Activated effector memory CD4-positive, alpha-beta T cell treated with anti-CD3 and anti-CD28 coated beads, Interleukin-2, amount 50 U/mL, for 16 hours (primary cell): Measurements from ENCODE around the gene ATP1A2.

Experiments
- DNase-seq: peaks from one replicate; pipeline ENCODE4 v3.0.0-alpha.2; 2020

Gene ATP1A2

DNA sequence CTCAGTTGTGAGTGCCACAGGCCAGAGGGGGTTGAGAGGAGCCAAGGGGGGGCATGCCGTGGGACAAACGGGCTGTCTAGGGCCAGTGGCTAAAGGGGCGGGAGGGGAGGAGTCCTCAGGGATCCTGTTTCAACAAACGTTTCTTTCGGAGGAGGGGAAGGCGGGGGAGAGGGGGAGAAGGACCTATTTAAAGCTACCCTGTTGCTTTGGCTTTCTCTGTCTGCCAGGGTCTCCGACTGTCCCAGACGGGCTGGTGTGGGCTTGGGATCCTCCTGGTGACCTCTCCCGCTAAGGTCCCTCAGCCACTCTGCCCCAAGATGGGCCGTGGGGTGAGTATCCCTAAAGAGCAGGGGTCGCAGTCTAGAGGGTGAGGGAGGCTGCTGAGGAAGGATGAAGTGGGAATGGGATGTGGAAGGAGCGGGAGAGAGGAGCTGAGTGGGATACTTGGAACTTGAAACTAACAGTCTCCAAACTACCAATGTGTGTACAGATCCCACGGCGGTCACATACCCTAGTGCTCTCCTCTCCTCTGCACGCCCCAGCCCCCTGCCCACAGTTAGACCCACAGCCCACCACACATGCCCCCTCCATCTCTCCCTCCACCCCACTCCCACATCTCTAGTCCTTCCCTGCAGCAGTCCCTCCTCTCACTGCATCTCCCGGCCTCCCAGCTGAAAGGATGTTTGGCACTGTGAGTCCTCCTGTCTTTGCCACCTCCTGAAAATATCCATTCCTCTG lies at the start of gene ATP1A2:
Gene ATP1A2 (plus strand): TSS at position 215 of the 738 bp plus-strand sequence. CDS start 103 bp downstream, at position 318.
- DNase-seq = no peak

- DNase-seq = no peak
Observed at GRCh38 chr1:160066829-160067745, 48.5 kb upstream of the ATP1A2 start.

DNA sequence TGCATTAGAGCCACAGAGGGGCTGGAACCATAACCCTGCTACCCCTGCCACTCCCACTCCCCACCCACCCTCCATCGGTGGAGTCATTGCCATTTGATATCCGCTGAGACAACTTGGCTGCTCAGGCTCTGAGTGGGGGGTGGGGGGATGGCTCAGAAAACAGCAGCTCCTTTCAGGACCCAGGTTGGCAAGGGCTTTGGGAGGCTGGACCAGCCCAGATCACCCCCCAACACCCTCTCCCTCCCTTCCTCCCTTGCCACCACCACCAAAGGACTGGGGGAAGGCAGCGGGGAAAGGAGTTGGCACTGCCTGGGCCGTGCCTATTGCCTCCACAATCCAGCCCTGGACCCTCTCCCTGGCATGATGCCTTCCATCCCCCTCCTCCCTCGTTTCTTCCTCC lies 47.3 kb upstream of the ATP1A2 start:
- no peak for DNase-seq

DNA sequence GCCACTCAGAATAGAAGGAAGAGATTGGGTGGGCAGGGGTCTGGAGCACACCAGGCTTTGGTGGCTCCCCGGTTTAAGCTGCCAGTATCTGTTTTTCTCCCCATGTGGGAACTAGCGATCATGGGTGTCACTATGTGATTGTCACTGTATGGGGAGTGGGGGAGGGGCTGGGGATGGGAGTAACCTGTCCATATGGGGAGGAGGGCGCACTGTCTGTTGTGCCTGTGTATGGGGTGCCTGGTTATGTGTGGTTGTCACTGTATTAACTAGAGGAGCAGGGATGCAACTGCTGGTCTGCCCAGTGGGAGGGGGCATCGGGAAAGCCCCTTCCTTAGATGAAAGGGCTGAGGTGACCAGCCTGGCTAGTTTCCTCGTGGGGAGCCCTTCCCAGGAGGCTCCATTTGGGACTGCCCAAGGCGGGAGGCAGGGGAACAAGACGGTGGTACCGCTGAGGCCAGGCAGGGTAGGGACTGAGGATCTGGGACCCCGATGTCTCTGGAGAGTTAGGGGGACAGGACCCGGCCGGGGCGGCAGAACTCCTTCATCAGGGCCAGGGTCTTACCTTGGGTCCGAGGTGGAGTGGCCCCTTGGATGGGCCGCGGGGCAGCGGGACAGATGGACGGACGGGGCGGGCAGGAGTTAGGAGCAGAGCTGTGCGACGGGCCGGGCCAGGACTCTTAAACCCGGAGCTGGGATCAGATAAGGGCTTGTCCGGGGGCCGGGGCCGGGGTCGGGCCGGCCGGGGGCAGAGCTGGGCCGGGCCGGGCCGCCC lies 45.9 kb upstream of the ATP1A2 start, which contains the start of gene KCNJ10:
Gene KCNJ10 (minus strand): TSS at position 701 of the 772 bp plus-strand sequence. CDS start 27,628 bp downstream, outside the sequence.
- no peak for DNase-seq

GRCh38 chr1:160070243-160071163 lies 45.1 kb upstream of the ATP1A2 start:
- DNase-seq = peak; percentile 81

GRCh38 chr1:160071289-160071688 lies 44.3 kb upstream of the ATP1A2 start:
- no peak for DNase-seq

DNA sequence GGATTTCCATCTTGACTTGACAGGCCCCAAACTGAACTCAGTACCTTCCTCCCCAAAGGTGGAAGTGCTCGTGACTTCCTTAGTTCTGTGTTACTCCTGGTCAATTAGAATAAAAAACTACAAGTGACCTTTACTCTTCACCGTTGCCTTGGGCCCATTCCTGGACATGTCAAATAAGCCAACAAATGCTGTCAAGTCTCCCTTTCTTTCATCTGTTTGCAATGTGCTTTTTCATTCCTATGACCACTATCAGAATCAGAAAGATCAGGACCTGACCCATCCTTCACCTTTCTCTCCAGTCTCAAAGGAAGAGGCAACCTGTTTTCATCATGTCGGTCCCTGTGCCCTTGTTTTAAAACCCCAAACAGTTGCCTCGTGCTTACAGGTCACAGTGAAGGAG lies 40.7 kb upstream of the ATP1A2 start:
- DNase-seq = no peak

DNA sequence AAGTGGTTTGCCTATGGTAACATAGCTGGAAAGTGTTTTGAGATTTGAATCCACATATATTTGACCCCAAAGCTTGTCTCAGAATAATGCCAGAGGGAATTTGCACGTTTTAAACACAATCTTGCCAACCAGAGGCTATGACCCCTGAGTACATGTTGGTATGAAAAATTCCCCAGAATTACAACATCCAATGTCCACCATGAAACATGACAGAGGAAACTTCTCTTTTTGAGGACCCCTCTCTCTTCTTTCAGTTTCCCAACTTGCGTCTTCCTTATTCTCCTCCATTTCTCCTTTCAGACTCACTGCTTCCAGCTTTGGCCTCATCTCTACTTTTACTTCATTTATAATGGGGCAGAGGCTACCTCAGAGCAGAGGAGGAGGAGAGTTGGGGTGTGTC lies 39.7 kb upstream of the ATP1A2 start:
- no peak for DNase-seq

- DNase-seq = no peak
Observed at GRCh38 chr1:160076295-160076694, 39.3 kb upstream of the ATP1A2 start.

DNA sequence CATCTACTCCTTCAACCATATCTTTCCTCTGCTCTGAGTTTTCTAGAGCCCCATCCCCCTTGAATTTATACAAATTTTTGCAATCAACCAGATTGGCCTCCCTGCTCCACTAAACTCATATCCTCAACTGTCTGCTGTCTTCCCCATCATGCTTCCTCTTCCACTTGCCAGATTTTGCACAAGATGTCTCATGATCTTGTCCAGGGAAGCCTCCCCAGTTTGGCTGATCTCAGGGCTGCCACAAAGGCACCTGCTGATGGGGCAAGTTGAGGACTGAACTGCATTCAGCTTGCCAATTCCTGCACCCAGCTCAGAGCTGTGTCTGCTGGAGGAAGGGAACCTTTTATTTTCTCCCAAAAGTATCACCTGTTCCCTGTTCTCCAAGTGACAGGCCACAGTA lies 38.1 kb upstream of the ATP1A2 start:
- DNase-seq = no peak

DNA sequence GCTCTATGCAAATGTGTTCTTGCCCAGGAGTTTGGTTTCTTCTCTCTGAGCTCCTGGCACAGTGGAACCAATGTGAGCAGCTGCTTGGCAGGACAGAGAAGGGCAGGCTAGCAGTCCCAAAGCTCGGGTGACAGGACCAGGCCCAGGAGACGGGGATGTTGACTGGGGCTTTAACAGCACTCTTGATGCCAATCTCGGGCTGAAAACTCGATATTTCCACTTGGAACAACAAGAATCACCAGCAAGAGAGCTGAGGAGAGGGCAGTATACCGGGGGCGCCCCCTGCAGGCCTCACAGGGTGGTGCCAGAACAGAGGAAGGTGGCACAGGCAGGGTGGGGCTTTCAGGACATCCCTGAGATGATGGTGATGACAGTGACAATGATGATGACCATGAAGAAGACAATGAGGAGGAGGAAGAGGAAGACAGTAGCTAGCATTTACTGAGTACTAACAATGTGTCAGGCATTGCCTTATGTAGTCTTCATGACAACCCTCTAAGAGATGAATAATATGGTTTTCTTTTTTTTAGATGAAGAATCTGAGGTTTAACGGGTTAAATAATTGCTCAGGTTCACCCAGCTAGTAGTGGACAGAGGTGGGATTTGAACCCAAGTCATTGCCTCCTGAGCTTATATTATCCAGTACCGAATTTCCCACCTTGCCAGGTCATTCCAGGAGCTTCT lies 36.9 kb upstream of the ATP1A2 start:
- peak; percentile 83 for DNase-seq

GRCh38 chr1:160079448-160079847 lies 36.1 kb upstream of the ATP1A2 start:
- no peak for DNase-seq

DNA sequence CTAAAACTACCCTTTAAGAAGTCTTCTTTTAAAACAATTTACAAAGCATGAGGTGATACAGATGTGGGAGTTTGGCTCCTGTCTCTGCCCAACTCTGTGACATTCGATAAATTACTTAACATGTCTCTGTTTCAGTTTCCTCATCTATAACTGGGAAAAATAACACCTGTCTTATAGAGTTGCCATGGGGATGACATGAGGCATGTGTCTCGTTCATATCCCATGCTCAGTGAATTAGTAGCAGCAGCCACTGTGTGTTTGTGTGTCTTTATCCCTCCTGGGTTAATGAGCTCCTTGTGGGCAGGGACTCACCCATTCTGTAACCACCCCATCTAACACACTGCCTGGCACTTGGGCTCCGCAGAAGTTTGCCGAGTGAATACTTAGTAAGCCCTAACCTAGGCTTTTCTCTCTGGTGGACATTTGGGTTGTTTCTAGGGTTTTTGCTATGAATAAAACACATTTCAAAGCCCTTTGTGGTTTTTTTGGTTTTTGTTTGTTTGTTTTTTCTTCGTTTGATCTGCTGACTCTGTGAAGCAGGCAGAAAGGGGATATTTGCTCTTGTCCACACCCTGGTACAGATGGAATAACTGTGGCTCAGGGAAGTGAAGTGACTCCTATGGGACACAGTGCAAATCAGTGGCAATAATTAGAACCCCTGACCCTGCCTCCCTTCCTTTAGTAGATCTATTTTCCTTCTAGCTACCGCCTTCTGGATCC lies 35.0 kb upstream of the ATP1A2 start:
- DNase-seq = no peak

DNA sequence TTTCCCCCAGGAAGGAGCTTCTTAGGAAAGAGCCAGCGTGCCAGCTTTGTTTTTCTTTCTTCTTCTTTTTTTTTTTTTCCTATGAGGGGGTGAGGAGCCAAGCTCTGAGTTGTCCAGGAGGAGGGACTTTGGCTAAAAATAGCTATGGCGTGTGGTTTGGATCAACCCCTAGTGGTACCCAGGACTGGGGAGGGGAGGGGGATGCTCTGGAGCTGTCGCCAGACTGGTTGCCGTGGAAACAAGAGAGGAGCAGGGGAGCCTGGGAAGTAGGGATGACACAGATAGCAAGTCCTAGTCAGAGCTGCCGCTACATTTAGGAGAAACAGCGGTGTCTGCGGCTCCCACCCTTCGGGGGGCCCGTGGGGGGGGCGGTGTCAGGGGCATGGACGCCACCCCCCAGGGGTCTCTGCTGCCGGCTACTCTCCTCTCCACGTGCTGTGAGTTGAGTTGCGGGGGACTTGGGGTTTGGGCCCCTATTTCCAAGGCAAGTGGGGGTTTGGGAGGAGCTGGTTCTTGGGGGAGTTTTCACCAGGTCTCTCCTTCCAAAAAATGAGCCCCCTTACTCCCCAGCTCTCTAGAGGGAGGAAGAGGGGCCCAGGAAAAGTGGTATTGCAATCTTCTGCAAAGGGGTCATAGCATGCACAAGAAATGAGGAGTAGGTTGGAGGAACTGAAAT lies 34.2 kb upstream of the ATP1A2 start, which contains the start of gene KCNJ9:
Gene KCNJ9 (plus strand): TSS at position 278 of the 676 bp plus-strand sequence. CDS start 2,493 bp downstream, outside the sequence.
- DNase-seq = no peak

GRCh38 chr1:160082487-160082886 lies 33.1 kb upstream of the ATP1A2 start:
- DNase-seq = no peak

DNA sequence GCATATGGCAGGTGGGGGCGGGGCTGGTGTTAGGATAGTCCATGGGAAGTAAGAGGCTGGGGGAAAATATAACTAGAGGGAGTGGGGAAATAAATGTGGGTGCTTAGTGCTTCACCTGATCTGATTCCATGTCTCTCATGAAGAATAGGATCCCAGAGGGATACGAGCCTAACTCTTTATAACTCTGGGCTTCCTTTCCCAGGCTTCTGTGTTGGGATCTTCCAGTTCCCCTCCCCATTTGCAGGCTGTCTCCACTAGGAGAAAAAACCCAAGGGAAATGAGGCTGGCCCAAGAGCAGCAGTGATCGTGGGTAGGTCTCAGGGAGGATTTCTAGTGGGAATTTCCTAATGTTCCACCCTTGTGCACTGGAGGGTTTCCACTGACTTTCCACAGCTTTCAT lies 32.6 kb upstream of the ATP1A2 start:
- DNase-seq = no peak

- peak; percentile 90 for DNase-seq
Observed at GRCh38 chr1:160083968-160084770, 31.4 kb upstream of the ATP1A2 start.

GRCh38 chr1:160084771-160085321 lies 30.7 kb upstream of the ATP1A2 start:
- no peak for DNase-seq
